Measurements from ENCODE around the gene NXPE4. TPM values are rescaled to one million over a fixed set of nuclear protein-coding genes. Genes with fewer than 3 reads are reported as not detected.

NXPE4 gene
- total and polyA plus RNA-seq, 2 donors (not counting 1 experiment from before 2014, with no cell fraction given): not detected

GRCh38 chr11:114618139-114618538 is 22.6 kb upstream of the NXPE4 start:
- H3K4me1 ChIP-seq (ENCODE audit: control insufficient read depth, extremely low read depth, insufficient read depth, low read length): no peaks in the 10 kb centered on the region
- H3K79me2 ChIP-seq (ENCODE audit: control insufficient read depth, insufficient read depth, low read length): no peaks in the 10 kb centered on the region
- H4K20me1 ChIP-seq (ENCODE audit: control insufficient read depth, extremely low read depth, insufficient read depth, low read length): no peaks in the 10 kb centered on the region
- DNase-seq (ENCODE audit: low read depth in 2 of 2): no peak
- H3K4me3 ChIP-seq (replicated peaks in 1 of 4; ENCODE audit: control extremely low read depth in 1 of 4, insufficient read depth in 1 of 4, low read depth in 3 of 4, low read length in 4 of 4): no peak overlapping the region
- H3K27ac ChIP-seq (ENCODE audit: insufficient read depth, low read length): no peak overlapping the region
- H3K36me3 ChIP-seq (ENCODE audit: control insufficient read depth, insufficient read depth, low read length): no peaks in the 10 kb centered on the region
- no peaks in the 10 kb centered on the region for H3K27me3 ChIP-seq (ENCODE audit: control insufficient read depth, insufficient read depth, low read length)
- TF ChIP-seq EZH2 (IDR thresholded peaks at IDR 0.05; ENCODE audit: low read length, missing control alignments) (no peak), CTCF (conservative IDR thresholded peaks at IDR 0.05 in 1 of 2, IDR thresholded peaks at IDR 0.05 in 1 of 2; ENCODE audit: low read depth in 1 of 2, low read length in 2 of 2) (no peak)
- H3K9me3 ChIP-seq (ENCODE audit: control insufficient read depth, insufficient read depth, low read depth, low read length): no peaks in the 10 kb centered on the region
- no peak overlapping the region for H3K9ac ChIP-seq (ENCODE audit: insufficient read depth, low read length)
- H2AFZ ChIP-seq (ENCODE audit: low read length): no peak overlapping the region
- H3K4me2 ChIP-seq (ENCODE audit: extremely low read depth, insufficient read depth, low read length): no peak overlapping the region

DNA sequence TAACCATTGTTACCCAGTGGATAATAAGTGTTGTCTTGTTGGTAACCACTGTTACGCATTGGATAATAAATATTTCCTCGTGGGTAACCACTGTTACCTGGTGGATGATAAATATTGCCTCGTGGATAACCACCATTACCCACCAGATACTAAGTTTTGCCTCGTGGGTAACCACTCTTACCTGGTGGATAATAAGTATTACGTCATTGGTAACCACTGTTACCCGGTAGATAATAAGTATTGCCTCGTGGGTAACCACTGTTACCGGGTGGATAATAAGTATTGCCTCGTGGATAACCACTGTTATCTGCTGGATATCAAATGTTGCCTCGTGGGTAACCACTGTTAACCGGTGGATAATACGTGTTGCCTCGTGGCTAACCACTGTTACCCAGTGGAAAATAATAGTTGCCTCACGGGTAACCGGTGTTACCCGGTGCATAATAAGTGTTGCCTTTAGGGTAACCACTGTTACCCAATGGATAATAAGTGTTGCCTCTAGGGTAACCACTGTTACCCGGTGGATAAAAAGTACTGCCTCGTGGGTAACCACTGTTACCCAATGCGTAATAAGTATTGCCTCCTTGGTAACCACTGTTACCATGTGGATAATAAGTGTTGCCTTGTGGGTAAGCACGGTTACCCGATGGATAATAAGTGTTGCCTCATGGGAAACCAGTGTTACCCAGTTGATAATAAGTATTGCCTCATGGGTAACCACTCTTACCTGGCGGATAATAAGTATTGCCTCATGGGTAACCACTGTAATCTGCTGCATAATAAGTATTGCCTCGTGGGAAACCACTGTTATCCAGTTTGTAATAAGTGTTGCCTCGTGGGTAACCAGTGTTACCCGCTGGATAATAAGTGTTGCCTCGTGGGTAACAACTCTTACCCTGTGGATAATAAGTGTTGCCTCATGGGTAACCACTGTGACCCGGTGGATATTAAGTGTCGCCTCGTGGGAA is 21.9 kb upstream of the NXPE4 start:
- Histone ChIP-seq H4K20me1 (ENCODE audit: control insufficient read depth, extremely low read depth, insufficient read depth, low read length) (no peaks in the 10 kb centered on the region), H3K4me2 (ENCODE audit: extremely low read depth, insufficient read depth, low read length) (no peak overlapping the region), H3K27me3 (ENCODE audit: control insufficient read depth, insufficient read depth, low read length) (no peaks in the 10 kb centered on the region), H3K79me2 (ENCODE audit: control insufficient read depth, insufficient read depth, low read length) (no peaks in the 10 kb centered on the region), H3K27ac (ENCODE audit: insufficient read depth, low read length) (no peak overlapping the region), H3K4me1 (ENCODE audit: control insufficient read depth, extremely low read depth, insufficient read depth, low read length) (no peaks in the 10 kb centered on the region), H3K9me3 (ENCODE audit: control insufficient read depth, insufficient read depth, low read depth, low read length) (no peaks in the 10 kb centered on the region), H3K4me3 (replicated peaks in 1 of 4; ENCODE audit: control extremely low read depth in 1 of 4, insufficient read depth in 1 of 4, low read depth in 3 of 4, low read length in 4 of 4) (no peak overlapping the region), H3K9ac (ENCODE audit: insufficient read depth, low read length) (no peak overlapping the region), H3K36me3 (ENCODE audit: control insufficient read depth, insufficient read depth, low read length) (no peaks in the 10 kb centered on the region), H2AFZ (ENCODE audit: low read length) (no peak overlapping the region)
- TF ChIP-seq CTCF (conservative IDR thresholded peaks at IDR 0.05 in 1 of 2, IDR thresholded peaks at IDR 0.05 in 1 of 2; ENCODE audit: low read depth in 1 of 2, low read length in 2 of 2): no peak
- TF ChIP-seq EZH2 (IDR thresholded peaks at IDR 0.05; ENCODE audit: low read length, missing control alignments): no peak
- DNase-seq (ENCODE audit: low read depth in 2 of 2): no peak

DNA sequence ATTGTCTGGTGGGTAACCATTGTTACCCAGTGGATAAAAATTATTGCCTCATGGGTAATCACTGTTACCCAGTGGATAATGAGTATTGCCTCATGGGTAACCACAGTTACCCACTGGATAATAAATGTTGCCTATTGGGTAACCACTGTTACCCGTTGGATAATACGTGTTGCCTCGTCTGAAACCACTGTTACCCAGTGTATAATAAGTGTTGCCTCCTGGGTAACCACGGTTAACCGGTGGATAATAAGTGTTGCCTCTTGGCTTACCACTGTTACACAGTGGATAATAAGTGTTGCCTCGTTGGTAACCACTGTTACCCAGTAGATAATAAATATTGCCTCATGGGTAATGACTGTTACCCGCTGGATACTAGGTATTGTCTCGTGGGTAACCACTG is 20.9 kb upstream of the NXPE4 start:
- no peak overlapping the region for H3K27ac ChIP-seq (ENCODE audit: insufficient read depth, low read length)
- H3K4me1 ChIP-seq (ENCODE audit: control insufficient read depth, extremely low read depth, insufficient read depth, low read length): no peaks in the 10 kb centered on the region
- no peaks in the 10 kb centered on the region for H3K79me2 ChIP-seq (ENCODE audit: control insufficient read depth, insufficient read depth, low read length)
- H3K4me3 ChIP-seq (replicated peaks in 1 of 4; ENCODE audit: control extremely low read depth in 1 of 4, insufficient read depth in 1 of 4, low read depth in 3 of 4, low read length in 4 of 4): no peak overlapping the region
- H3K4me2 ChIP-seq (ENCODE audit: extremely low read depth, insufficient read depth, low read length): no peak overlapping the region
- no peaks in the 10 kb centered on the region for H3K9me3 ChIP-seq (ENCODE audit: control insufficient read depth, insufficient read depth, low read depth, low read length)
- no peaks in the 10 kb centered on the region for H3K27me3 ChIP-seq (ENCODE audit: control insufficient read depth, insufficient read depth, low read length)
- no peaks in the 10 kb centered on the region for H4K20me1 ChIP-seq (ENCODE audit: control insufficient read depth, extremely low read depth, insufficient read depth, low read length)
- no peak for DNase-seq (ENCODE audit: low read depth in 2 of 2)
- H3K9ac ChIP-seq (ENCODE audit: insufficient read depth, low read length): no peak overlapping the region
- H2AFZ ChIP-seq (ENCODE audit: low read length): no peak overlapping the region
- TF ChIP-seq EZH2 (IDR thresholded peaks at IDR 0.05; ENCODE audit: low read length, missing control alignments): no peak
- no peak for TF ChIP-seq CTCF (conservative IDR thresholded peaks at IDR 0.05 in 1 of 2, IDR thresholded peaks at IDR 0.05 in 1 of 2; ENCODE audit: low read depth in 1 of 2, low read length in 2 of 2)
- no peaks in the 10 kb centered on the region for H3K36me3 ChIP-seq (ENCODE audit: control insufficient read depth, insufficient read depth, low read length)

All from fibroblast of lung (primary cell).